ENCODE data around the gene TMC3.
A peak's percentile ranks its signal among the peaks of the same experiment; 100 is the strongest.

The TMC3 gene

DNA sequence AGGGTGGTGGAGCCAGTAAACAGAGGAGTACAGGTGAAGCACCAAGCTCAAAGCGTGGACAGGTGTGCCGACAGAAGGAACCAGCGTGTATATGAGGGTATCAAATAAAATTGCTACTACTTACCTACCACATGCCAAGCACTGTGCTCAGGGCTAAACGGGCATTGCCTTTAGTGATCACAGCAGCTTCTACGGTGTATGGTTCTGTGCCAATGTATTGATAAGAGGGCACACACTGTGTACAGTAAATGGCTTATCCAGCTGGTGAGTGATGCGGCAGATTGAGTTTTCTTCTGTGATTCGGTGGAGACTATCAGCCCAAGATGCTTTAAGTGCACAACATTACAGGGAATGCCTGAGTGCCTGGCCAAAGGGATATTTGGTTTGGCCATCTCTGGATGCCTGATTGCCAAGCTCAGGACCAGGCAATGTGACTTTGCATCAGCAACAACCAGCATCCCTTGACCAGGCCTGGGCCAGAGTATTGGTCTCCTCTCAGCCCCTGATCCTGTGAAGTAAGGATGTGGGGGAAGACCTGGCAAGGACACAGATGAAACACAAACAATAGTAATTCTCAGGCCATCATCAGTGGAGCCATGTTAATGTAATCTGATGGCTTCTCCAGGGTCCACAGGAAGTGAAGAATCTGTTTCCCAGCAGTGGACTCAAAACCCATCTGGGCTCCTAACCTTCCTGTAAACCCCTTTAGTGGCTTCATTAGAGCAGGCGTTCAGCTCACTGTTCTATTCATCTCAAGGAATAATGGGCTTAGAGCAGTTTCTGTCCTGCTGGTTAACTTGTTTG, 64.2 kb downstream of the TMC3 start:
- Histone ChIP-seq H3K36me3 (ENCODE audit: control insufficient read depth, insufficient read depth, low read length) (peaks cover 44% of the 10 kb centered on the region), H3K4me3 (replicated peaks; ENCODE audit: low read depth, low read length) (no peak overlapping the region), H3K27me3 (replicated peaks; ENCODE audit: control insufficient read depth, insufficient read depth, low read length) (no peaks in the 10 kb centered on the region)
- no peak for DNase-seq (ENCODE audit: extremely low read depth, insufficient read length)
- TF ChIP-seq, protein P1, sequence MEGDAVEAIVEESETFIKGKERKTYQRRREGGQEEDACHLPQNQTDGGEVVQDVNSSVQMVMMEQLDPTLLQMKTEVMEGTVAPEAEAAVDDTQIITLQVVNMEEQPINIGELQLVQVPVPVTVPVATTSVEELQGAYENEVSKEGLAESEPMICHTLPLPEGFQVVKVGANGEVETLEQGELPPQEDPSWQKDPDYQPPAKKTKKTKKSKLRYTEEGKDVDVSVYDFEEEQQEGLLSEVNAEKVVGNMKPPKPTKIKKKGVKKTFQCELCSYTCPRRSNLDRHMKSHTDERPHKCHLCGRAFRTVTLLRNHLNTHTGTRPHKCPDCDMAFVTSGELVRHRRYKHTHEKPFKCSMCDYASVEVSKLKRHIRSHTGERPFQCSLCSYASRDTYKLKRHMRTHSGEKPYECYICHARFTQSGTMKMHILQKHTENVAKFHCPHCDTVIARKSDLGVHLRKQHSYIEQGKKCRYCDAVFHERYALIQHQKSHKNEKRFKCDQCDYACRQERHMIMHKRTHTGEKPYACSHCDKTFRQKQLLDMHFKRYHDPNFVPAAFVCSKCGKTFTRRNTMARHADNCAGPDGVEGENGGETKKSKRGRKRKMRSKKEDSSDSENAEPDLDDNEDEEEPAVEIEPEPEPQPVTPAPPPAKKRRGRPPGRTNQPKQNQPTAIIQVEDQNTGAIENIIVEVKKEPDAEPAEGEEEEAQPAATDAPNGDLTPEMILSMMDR (IDR thresholded peaks at IDR 0.05; ENCODE audit: insufficient read depth, low read length, poor library complexity, severe bottlenecking) = no peak

DNA sequence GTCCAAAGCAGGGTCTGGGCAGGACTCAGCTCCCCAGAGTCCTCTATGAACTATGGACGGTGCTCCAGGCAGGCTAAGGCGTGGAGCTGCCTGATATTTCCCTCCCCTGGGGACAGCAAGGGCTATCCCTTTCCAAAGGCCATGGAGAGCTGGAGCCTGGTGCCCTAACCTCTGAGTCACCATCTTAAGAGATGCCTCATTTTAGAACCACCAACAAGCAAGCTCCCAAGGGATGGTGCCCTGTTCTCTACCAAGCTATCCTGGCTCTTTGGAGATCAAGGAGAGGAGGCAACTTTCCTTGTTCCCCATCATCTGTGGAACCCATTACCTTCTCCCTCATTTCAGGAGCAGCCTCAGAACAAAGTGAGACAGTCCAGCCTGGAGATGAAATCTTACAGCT, 65.8 kb downstream of the TMC3 start:
- H3K4me3 ChIP-seq (replicated peaks; ENCODE audit: low read depth, low read length) = no peak overlapping the region
- H3K36me3 ChIP-seq (ENCODE audit: control insufficient read depth, insufficient read depth, low read length) = peaks cover 47% of the 10 kb centered on the region
- TF ChIP-seq, protein P1 (IDR thresholded peaks at IDR 0.05; ENCODE audit: insufficient read depth, low read length, poor library complexity, severe bottlenecking) = no peak
- DNase-seq (ENCODE audit: extremely low read depth, insufficient read length) = no peak
- no peaks in the 10 kb centered on the region for H3K27me3 ChIP-seq (replicated peaks; ENCODE audit: control insufficient read depth, insufficient read depth, low read length)

DNA sequence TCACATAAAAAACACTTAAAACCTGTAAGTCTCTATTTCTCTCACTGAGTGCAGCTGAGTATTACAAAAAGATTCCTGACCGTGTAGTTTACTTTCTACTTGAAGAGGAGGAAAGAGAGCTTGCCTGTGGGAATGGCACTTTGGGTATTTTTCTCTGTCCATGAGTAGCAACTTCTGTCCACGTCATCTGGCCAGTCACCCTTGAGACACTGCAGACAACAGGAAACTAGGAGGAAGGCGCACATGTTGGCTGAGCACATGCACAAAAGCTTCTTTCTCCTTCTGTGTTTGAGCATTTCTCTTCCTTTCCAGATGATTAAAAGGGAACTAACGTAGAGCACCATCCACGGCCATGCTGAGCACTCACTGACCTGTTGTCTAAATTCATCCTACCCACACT, 69.8 kb downstream of the TMC3 start:
- no peak for DNase-seq (ENCODE audit: extremely low read depth, insufficient read length)
- Histone ChIP-seq H3K27me3 (replicated peaks; ENCODE audit: control insufficient read depth, insufficient read depth, low read length) (no peaks in the 10 kb centered on the region), H3K36me3 (ENCODE audit: control insufficient read depth, insufficient read depth, low read length) (peaks cover 68% of the 10 kb centered on the region), H3K4me3 (replicated peaks; ENCODE audit: low read depth, low read length) (no peak overlapping the region)
- TF ChIP-seq, protein P1 (IDR thresholded peaks at IDR 0.05; ENCODE audit: insufficient read depth, low read length, poor library complexity, severe bottlenecking) = no peak

DNA sequence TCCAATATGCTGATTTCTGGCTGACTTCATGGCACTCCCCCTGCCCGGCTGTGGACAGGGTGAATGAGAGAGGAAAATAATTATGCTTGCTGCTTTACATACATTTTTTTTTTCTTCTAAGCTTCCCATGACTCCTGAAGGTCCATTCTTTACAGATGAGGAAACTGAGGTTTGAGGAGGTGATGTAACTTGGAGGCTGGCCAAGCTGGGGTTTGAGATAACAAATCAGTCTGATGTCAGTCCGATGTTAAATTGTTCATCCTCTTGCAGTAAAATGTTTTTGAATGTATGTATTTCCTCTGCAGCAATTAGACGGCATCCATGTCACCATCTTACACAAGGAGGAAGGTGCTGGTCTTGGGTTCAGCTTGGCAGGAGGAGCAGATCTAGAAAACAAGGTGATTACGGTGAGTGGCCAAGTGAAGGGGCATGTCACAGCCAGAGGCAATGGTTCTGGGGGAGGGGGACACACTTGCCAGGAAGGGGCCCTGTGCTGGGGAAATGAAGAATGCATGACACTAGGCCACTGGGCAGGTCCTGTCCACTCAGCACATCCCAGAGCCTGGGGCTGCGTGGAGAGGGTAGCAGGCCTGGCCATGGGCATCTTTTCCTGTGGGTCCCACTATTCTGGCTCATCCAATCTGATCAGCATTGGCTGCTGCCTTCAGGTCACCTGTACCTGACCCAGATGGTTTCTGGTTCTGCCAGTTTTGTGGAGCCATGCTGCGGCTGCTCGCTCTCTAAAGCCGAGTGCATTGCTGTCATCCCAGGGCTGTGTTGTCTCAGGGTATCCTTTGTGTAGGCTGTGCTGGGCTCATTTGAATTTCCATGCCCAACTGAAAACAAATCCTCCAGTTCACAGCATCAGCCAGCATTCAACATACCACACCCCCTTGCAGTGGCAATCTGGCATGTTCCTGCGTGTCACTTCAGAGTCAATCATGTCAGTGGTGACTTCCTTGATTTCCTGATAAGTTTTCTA, 70.5 kb downstream of the TMC3 start:
- TF ChIP-seq, protein P1 (IDR thresholded peaks at IDR 0.05; ENCODE audit: insufficient read depth, low read length, poor library complexity, severe bottlenecking) = no peak
- no peak for DNase-seq (ENCODE audit: extremely low read depth, insufficient read length)
- peak overlapping the region; percentile 63 for H3K4me3 ChIP-seq (replicated peaks; ENCODE audit: low read depth, low read length)
- peaks cover 63% of the 10 kb centered on the region for H3K36me3 ChIP-seq (ENCODE audit: control insufficient read depth, insufficient read depth, low read length)
- no peaks in the 10 kb centered on the region for H3K27me3 ChIP-seq (replicated peaks; ENCODE audit: control insufficient read depth, insufficient read depth, low read length)

DNA sequence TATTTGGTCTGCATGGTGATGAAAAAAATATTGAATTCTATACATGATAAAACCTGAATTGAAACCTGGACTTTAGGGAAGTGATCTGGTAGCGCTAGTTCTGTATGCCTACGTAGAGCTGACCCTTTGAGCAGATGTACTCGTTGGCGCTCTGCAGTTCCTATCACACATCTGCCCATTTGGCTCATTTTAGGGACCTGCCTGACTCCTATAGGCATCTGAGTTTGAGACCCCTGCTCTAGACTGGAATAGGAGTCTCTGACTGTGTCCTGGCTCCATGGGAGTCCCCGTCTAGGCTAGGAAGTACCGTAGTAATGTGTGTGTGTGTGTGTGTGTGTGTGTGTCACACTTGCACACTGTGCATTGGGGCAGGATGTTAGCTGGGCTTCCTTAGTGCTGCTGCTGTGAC, 71.3 kb downstream of the TMC3 start:
- Histone ChIP-seq H3K36me3 (ENCODE audit: control insufficient read depth, insufficient read depth, low read length) (peaks cover 57% of the 10 kb centered on the region), H3K4me3 (replicated peaks; ENCODE audit: low read depth, low read length) (peak overlapping the region; percentile 63), H3K27me3 (replicated peaks; ENCODE audit: control insufficient read depth, insufficient read depth, low read length) (no peaks in the 10 kb centered on the region)
- no peak for DNase-seq (ENCODE audit: extremely low read depth, insufficient read length)
- TF ChIP-seq, protein P1 (IDR thresholded peaks at IDR 0.05; ENCODE audit: insufficient read depth, low read length, poor library complexity, severe bottlenecking) = no peak

Data from GM06990 (cell line).